Mucosa of descending colon (tissue), 3 donors: Measurements from ENCODE around the gene CSDE1. TPM values are rescaled to one million over a fixed set of nuclear protein-coding genes. Genes with fewer than 3 reads are reported as not detected.

Experiments used
- ATAC-seq: fragments of 200-7000 bp; cut with Tn5 transposase; one replicate; pipeline ENCODE4 v1.9.1; 2020; ENCODE audit warnings: mild to moderate bottlenecking, moderate library complexity
- DNase-seq, 3 donors: peaks; one replicate each; pipeline ENCODE4 v3.0.0-alpha.2; 2020
- H3K36me3 ChIP-seq: fragments of 200-600 bp; one replicate; pipeline ENCODE4 v1.8.0; 2021; ENCODE audit warnings: low read depth, mild to moderate bottlenecking
- H3K4me1 ChIP-seq: fragments of 200-600 bp; one replicate; pipeline ENCODE4 v1.8.0; 2021; ENCODE audit warnings: low read depth, mild to moderate bottlenecking
- H3K4me3 ChIP-seq: fragments of 200-600 bp; one replicate; pipeline ENCODE4 v1.8.0; 2021; ENCODE audit warnings: mild to moderate bottlenecking
- H3K9me3 ChIP-seq: fragments of 200-600 bp; one replicate; pipeline ENCODE4 v1.8.0; 2021; ENCODE audit warnings: mild to moderate bottlenecking
- intact Hi-C, 2 donors: fragments of 100-400 bp; cut with DNase I in 1 of 2; cut with micrococcal nuclease in 1 of 2; formaldehyde crosslinking; loops; one replicate each; pipeline versions ENCODE4 v1.11.0 to v1.11.1; 2022; cut with DNase I, micrococcal nuclease
- total RNA-seq, 3 donors: library from RNA; stranded (reverse); fragmentation: NEBNext Ultra II Directional in 2 of 3; extraction: Animal tissue kit (Norgen Biotek cat#: 25700) in 2 of 3; gene quantifications; one replicate each; pipeline versions ENCODE4 v1.2.1 to v1.2.4, GENCODE V29; 2021 to 2023
- TF ChIP-seq, protein P1 (sequence below): fragments of 200-600 bp; IDR thresholded peaks from one replicate; pipeline ENCODE4 v1.8.0; 2022; ENCODE audit warnings: antibody characterized with exemption, mild to moderate bottlenecking
- donor health status: DM: no; HTN: no; CAD: no; lungs with moderate emphysema.
- donor health status: DM: no; HTN: no; CAD: no.
- donor health status: DM: no; HTN: yes; CAD: no.

CSDE1 gene
- total RNA-seq, 3 donors from 2014 or later, result 429 to 934 (median 439) TPM

DNA sequence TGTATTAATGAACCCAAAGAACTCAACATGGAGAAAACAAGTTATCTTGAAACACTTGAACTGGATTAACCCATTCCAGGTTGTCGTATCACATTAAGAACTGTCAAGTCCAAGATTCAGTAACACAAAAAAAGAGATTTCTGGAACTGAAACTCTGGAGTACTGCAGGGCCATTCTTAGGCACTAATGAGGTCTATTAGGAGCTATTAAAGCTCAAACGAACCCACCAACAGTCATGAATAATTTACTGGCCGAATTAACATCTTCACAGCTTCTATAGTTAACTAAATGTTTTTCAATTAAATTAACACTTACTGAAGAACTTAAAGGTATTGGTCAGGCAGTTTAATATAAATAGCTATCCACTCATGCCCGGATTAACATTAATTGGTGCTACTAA, 4.6 kb downstream of the CSDE1 start:
- intact Hi-C loops, result no loop called here
- Histone ChIP-seq H3K36me3 (no peaks in the 10 kb centered on the region), H3K9me3 (no peaks in the 10 kb centered on the region), H3K4me1 (peaks cover 57% of the 10 kb centered on the region), H3K4me3 (no peak overlapping the region)
- TF ChIP-seq, protein P1, sequence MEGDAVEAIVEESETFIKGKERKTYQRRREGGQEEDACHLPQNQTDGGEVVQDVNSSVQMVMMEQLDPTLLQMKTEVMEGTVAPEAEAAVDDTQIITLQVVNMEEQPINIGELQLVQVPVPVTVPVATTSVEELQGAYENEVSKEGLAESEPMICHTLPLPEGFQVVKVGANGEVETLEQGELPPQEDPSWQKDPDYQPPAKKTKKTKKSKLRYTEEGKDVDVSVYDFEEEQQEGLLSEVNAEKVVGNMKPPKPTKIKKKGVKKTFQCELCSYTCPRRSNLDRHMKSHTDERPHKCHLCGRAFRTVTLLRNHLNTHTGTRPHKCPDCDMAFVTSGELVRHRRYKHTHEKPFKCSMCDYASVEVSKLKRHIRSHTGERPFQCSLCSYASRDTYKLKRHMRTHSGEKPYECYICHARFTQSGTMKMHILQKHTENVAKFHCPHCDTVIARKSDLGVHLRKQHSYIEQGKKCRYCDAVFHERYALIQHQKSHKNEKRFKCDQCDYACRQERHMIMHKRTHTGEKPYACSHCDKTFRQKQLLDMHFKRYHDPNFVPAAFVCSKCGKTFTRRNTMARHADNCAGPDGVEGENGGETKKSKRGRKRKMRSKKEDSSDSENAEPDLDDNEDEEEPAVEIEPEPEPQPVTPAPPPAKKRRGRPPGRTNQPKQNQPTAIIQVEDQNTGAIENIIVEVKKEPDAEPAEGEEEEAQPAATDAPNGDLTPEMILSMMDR, result no peak
- ATAC-seq (no peak), DNase-seq (no peak)

DNA sequence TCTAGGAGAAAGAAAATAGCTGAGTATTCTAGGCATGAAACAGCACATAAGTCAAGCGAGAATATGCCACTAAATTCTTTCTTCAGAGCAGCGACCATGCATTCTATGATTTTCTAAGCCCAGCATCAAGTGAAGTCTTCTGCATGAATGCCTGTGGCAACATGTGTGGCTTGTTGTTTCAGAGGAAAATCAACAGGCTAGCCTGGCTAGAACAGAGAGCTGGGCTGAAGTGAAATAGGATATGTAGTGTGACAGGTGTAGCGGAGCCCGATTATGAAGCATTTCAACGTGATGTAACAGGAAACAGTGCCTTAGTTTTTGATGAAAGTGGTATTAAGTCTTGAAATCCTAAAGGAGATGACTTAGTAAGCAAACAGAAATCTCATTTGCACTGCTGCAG, 7.0 kb downstream of the CSDE1 start:
- DNase-seq (no peak), ATAC-seq (no peak)
- peaks cover 45% of the 10 kb centered on the region for H3K4me1 ChIP-seq
- no peaks in the 10 kb centered on the region for H3K36me3 ChIP-seq
- TF ChIP-seq, protein P1, result no peak
- intact Hi-C loops, result no loop called here
- no peak overlapping the region for H3K4me3 ChIP-seq
- H3K9me3 ChIP-seq, result no peaks in the 10 kb centered on the region

DNA sequence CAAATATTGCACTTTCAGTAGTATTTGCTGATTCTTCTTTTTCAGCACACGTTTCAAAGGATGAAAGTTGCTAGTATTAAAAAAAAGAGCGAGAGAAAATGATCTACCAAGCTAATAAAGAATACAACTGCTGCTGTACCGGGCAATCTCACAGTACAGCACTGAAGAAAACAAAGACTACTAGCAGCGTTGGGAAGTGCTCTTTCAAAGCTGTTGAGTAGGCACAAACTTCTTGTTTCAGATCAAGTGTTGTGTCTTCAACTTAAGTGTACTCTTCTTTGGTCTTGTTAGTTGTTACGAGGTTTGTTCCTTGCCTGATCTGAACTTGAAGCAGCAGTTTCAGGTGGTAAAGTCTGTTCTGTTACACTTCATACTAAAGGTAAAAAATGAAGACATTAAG, 7.9 kb downstream of the CSDE1 start:
- ATAC-seq, result no peak
- no peaks in the 10 kb centered on the region for H3K36me3 ChIP-seq
- H3K4me1 ChIP-seq, result peaks cover 35% of the 10 kb centered on the region
- no peaks in the 10 kb centered on the region for H3K9me3 ChIP-seq
- intact Hi-C loops, result no loop called here
- no peak for DNase-seq
- TF ChIP-seq, protein P1, result no peak
- H3K4me3 ChIP-seq, result no peak overlapping the region

DNA sequence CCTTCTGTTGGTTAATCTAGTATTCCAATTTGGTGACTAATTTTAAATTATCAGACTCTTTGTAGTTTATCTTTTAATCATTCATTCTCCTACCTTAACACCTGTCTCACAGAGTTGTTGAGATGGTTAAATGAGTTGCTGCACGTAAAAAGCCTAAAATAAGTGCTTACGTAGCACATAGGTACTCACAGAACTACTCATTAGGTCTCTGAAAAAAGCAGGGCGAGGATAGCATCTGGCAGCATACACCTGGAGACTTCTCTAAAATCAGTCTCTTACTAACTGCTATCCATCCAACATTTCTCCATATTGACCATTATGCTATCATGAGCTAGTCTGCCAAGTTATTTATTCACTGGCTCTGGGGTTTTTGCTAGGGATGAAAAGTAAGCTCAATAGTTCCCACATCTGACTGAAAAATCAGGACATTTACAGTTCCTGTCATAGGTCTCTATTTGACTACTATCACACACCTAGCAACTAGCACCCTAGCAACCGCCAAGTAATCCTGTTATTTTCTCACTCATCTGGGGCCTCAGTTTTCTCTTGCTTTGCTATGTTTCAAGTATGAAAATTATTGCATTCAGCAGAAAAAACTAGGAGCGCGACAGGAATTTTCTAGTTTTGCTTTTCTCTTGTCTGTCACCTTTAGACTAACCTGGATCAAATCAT, 11.2 kb downstream of the CSDE1 start:
- Histone ChIP-seq H3K4me3 (no peak overlapping the region), H3K4me1 (peaks cover 7% of the 10 kb centered on the region), H3K9me3 (no peaks in the 10 kb centered on the region), H3K36me3 (no peaks in the 10 kb centered on the region)
- DNase-seq (no peak), ATAC-seq (no peak)
- intact Hi-C loops, result no loop called here
- TF ChIP-seq, protein P1, result no peak

GRCh38 chr1:114745291-114745690, 12.5 kb downstream of the CSDE1 start:
- intact Hi-C loops, result no loop called here
- no peak for DNase-seq
- Histone ChIP-seq H3K36me3 (no peaks in the 10 kb centered on the region), H3K9me3 (no peaks in the 10 kb centered on the region), H3K4me3 (no peak overlapping the region), H3K4me1 (no peaks in the 10 kb centered on the region)
- TF ChIP-seq, protein P1, result no peak
- ATAC-seq, result no peak
